Sigmoid colon (tissue), 4 donors: Measurements from ENCODE around the gene RORB.

Experiments used
- CTCF ChIP-seq, 4 experiments: fragments of 450-650 bp in 3 of 4; fragments of 200-600 bp in 1 of 4; IDR thresholded peaks; one replicate each; pipeline ENCODE4 v1.5.1; 2016 to 2019; ENCODE audit warnings: antibody characterized with exemption in 4 of 4, mild to moderate bottlenecking in 3 of 4, moderate library complexity in 2 of 4
- POLR2AphosphoS5 ChIP-seq, 4 donors: sonication (generic); formaldehyde crosslinking; IDR thresholded peaks; one replicate each; pipeline ENCODE4 v1.6.1; 2017; ENCODE audit warnings: antibody characterized with exemption in 4 of 4

GRCh38 chr9:74726581-74726980, 229.4 kb downstream of the RORB start:
- TF ChIP-seq CTCF (IDR thresholded peaks at IDR 0.05): no peak
- TF ChIP-seq POLR2AphosphoS5 (IDR thresholded peaks at IDR 0.05): no peak
